Measurements from ENCODE around the gene DGKI.

- no peak for TF ChIP-seq RFXANK (CRISPR knock-in tag; IDR thresholded peaks at IDR 0.05)
- TF ChIP-seq ZNF747 (CRISPR knock-in tag; IDR thresholded peaks at IDR 0.05; ENCODE audit: borderline replicate concordance) = no peak
- TF ChIP-seq FOXJ3 (CRISPR knock-in tag; IDR thresholded peaks at IDR 0.05; ENCODE audit: borderline replicate concordance) = no peak
- TF ChIP-seq, protein P1, sequence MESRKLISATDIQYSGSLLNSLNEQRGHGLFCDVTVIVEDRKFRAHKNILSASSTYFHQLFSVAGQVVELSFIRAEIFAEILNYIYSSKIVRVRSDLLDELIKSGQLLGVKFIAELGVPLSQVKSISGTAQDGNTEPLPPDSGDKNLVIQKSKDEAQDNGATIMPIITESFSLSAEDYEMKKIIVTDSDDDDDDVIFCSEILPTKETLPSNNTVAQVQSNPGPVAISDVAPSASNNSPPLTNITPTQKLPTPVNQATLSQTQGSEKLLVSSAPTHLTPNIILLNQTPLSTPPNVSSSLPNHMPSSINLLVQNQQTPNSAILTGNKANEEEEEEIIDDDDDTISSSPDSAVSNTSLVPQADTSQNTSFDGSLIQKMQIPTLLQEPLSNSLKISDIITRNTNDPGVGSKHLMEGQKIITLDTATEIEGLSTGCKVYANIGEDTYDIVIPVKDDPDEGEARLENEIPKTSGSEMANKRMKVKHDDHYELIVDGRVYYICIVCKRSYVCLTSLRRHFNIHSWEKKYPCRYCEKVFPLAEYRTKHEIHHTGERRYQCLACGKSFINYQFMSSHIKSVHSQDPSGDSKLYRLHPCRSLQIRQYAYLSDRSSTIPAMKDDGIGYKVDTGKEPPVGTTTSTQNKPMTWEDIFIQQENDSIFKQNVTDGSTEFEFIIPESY (CRISPR knock-in tag; IDR thresholded peaks at IDR 0.05) = no peak
- no peak for TF ChIP-seq MATR3 (CRISPR knock-in tag; IDR thresholded peaks at IDR 0.05)
- TF ChIP-seq, protein P2, sequence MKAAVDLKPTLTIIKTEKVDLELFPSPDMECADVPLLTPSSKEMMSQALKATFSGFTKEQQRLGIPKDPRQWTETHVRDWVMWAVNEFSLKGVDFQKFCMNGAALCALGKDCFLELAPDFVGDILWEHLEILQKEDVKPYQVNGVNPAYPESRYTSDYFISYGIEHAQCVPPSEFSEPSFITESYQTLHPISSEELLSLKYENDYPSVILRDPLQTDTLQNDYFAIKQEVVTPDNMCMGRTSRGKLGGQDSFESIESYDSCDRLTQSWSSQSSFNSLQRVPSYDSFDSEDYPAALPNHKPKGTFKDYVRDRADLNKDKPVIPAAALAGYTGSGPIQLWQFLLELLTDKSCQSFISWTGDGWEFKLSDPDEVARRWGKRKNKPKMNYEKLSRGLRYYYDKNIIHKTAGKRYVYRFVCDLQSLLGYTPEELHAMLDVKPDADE (CRISPR knock-in tag; IDR thresholded peaks at IDR 0.05) = no peak
- TF ChIP-seq PITX1 (CRISPR knock-in tag; IDR thresholded peaks at IDR 0.05) = no peak
- TF ChIP-seq EHMT2 (IDR thresholded peaks at IDR 0.05; ENCODE audit: borderline replicate concordance, low read depth, low read length) = no peak
- TF ChIP-seq CEBPG (CRISPR knock-in tag; IDR thresholded peaks at IDR 0.05) = no peak
- no peak for TF ChIP-seq CTCF (CRISPR knock-in tag; IDR thresholded peaks at IDR 0.05)
- no peak for TF ChIP-seq STAG1 (CRISPR knock-in tag; IDR thresholded peaks at IDR 0.05)
- TF ChIP-seq POLR2A (IDR thresholded peaks at IDR 0.05; ENCODE audit: insufficient read depth in 1 of 2, low read depth in 2 of 2, low read length in 2 of 2) = no peak
- TF ChIP-seq ZBTB7B (CRISPR knock-in tag; IDR thresholded peaks at IDR 0.05) = no peak
These were observed 28.7 kb downstream of the DGKI start for GRCh38 chr7:137818036-137818435.
